EL (cell line): ENCODE results near the gene RDH16.
A peak's percentile ranks its signal among the peaks of the same experiment; 100 is the strongest.
"Not testable (repeated sequence)": the region's sequence is repeated elsewhere in the genome, so short reads cannot be mapped to it uniquely, and the experiment has no call there.

ENCODE experiments used
- DNase-seq: peaks from one replicate; pipeline ENCODE4 v3.0.0-alpha.2; 2016

RDH16 gene

DNA sequence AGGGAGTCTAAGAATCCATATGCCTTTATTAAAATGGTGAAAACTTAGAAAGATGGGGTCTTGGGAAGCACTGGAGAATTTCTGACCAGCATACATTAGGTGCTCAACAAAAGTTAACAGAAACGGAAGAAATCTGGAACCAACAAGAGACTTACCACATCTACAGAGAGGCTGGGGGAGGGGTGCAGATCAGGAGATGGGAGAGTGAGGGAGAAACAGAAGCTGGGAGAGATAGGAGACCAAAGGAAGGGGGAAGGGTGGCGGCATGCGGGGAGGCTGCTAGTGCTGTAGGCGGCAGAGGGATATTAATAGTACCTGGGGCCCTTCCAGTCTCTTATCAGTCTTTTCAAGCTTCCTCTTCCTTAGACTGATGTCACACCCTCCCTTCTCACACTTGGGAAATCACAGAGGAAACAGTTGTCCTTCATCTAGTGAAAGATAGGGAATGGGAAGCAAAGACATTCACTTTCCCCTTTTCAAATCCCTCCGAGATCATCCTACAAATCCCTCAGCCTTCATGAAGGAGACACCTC is 30.9 kb upstream of the RDH16 start:
- no peak for DNase-seq

DNA sequence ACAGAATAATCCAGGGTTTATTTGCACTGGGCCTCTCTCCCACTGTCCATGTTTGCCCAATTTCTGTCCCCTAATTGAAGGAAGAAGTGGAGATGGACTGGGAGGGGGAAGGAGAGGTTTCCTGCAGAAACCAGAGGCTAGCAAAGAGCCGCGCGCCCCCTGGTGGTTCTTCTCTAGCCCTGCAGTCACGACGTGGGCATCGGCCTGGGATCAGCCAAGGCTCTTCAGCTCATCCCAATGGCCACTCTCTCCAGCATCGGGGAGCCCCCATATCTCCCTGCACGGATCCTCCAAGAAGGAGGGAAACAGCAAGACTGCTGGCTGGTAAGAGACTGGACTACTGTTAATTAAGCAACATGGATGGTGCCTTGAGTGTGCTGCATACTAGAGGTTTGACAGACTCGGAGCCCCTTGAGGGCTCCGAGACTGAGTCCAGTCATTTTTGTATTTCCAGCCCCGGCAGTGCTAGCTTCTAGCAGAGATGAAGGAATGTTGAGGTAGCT is 30.2 kb upstream of the RDH16 start:
- DNase-seq: peak; percentile 75

DNA sequence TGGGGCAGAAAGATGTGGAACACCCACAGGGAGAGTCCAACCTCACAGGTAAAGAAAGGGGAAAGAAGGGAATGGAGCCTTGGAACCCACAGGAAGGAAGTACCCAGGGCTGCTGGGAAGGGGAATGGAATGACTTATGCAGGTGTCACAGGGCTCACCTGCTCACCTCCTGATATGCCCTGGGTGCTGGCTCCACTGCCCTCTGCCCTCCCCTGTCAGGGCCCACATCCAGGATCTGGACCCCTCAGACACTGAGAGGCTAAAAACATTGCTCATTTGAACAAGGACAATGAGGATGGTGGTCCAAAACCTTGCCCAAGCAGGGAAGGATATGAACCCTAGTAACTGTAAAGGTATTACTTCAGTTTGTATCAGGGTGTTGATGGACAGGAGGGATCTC is 29.6 kb upstream of the RDH16 start:
- no peak for DNase-seq

DNA sequence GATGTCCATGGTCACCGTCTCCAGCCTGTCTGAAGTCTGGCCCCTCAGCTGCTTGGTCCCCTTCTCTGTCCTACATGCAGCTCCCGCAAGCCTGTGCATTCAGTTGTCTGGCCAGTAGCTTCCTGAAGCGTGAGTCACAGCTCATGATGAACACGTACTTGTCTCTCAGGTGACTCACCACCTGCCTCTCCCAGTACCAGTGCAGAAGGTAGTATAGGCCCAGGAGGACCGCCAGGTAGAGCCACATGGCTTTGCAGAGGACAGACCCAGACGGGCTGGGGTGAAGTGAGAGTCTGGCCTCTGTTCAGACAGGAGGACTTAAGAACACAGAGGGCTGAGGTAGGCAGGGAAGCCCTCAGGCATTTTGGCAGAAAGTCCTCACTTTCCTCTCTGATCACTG is 28.3 kb upstream of the RDH16 start:
- DNase-seq: peak; percentile 54

DNA sequence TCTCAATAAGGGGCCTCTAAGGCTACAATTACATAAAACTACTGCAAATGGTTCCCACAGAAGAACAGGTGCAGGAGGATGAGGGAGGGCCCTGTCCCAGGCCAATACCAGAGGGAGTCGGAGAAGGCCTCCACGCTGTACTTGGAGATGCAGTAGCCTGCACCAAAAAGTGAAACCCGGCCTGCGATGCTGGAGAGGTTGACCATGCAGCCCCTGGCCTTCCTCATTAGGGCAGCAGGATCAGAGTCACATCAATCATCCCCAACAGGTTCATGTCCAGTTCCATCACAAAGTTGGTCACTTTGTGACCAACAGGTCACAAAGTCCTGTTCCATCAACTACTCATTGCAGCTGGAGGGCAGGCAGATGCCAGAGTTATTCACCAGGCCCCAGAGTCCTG is 26.0 kb upstream of the RDH16 start:
- no peak for DNase-seq

DNA sequence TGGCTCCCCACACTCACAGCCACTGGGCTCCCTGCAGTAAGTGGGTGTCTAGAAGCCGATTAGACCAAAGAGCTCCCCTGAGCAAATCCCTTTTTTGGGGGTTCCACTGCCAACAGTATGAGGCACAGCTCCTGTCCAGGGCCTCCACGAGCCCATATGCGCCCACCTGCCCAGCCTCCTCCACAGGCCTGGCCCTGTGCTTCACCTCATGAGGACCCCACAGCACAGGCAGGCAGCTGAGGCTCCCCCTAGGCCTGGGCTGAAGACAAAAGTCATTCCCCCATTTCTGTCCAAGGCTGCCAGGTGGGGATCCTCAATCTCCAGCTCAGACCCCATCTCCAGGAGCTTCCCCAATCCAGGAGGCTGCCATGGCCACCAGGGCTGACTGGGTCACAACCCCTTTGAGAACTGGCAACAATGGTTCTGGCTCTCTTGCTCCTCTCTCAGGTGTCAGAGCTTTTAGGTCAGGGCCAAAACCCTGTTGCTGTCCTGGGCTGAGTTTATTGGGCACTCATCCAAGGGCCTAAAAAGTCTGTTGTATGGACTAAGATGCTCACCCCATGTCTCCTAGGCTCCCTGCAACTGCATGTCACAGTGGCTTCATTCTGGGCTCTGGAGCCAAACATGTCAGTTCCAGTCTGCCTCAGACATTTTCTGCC is 25.3 kb upstream of the RDH16 start:
- not testable (repeated sequence) for DNase-seq

DNA sequence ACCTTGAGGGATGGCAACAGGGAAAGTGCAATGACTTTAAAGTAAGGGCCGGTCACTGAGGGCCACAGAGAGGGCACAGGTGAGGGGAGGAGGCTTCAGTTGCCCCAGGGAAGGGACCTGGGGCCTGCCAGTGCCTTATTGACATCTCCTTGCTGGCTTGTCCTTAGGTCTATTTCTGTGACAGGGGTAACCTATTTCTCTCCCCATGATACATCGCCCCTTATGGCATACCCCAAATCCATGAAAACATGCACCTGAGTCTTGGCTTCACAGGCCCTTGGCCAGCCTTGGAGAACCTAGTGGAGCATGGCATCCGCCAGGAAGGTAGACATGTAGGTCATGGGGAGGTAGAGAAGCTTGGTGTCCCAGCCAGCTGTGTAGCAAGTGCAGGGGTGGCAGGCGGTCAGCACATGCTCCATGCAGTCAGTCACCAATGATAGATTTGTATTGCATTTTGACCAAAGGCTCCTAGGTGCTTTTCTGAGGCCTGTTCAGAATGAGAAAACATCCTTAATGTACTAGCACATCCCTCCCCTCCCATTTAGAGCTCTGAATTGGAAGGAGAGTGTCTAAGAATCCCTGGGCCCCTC is 23.6 kb upstream of the RDH16 start:
- no peak for DNase-seq

DNA sequence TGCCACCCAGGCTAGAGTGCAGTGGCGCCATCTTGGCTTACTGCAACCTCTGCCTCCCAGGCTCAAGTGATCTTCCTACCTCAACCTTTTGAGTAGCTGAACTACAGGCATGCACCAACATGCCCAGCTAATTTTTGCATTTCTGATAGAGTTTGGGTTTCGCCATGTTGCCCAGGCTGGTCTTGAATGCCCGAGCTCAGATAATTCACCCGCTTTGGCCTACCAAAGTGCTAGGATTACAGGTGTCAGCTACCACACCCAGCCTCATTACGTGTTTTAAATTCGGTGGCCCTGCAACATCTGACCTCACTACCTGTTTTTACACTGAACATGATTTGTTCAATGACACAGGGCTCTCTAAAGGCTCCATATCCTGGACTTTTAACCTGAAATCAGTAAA is 22.9 kb upstream of the RDH16 start:
- no peak for DNase-seq

DNA sequence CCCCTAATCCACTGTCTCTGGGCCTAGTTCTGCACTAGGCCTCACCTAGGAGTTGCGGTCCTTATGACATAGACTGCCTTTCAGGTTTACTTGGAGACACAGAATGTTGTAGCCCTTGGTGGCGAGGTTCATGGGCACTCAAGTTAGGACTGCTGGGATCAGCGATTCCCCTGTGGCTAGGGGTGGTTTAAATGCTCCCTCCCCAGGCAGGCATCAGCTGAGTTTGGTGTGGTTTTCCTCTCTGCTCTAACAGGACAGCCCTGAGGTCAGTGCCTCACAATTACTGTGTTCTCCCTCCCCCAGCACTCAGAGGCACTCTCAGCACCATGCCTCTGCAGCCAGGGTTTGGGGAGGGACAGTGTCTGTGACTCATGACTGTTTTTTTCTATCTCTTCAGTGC is 22.2 kb upstream of the RDH16 start:
- no peak for DNase-seq

DNA sequence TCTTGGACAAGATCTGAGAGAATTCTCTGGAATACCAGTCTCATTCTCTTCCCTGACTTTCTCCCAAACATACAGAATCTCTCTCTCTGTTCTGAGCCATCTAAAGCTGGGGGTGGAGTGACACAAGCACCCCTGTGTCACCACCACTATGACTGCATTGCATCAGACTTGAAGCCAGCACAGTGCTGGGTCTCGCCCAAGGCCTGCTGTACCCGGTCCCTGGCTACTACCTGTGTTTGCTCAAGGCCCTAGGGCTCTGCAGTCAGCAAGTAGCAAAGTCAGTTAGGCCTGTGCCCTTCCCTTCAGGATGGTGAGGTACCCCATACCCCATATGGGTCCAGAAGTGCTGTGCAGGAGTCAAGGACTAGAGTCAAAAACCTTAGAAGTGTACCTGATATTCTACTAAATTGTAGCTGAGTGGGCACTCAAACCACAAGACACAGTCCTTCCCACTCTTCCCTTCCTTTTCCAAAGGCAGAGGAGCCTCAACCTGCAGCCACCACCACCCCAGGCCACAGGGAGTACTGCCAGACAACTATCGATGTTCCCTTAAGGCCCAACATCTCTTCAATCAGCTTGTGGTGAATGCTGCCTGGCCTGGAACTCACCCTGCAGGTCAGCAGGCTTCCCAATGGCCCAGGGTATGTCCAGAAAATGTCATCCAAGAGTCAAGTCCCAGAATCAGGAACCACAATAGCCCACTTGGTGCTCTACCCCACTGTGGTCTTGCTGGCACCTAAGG is 21.2 kb upstream of the RDH16 start:
- no peak for DNase-seq

DNA sequence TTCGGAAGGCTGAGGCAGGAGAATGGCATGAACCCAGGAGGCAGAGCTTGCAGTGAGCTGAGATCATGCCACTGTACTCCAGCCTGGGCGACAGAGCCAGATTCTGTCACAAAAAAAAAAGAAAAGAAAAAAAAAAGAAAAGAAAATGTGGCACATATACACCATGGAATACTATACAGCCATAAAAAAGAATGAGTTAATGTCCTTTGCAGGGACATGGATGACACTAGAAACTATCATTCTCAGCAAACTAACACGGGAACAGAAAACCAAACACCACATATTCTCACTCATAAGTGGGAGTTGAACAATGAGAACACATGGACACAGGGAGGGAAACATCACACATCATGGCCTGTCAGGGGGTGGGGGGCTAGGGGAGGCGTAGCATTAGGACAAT is 20.0 kb upstream of the RDH16 start:
- not testable (repeated sequence) for DNase-seq

DNA sequence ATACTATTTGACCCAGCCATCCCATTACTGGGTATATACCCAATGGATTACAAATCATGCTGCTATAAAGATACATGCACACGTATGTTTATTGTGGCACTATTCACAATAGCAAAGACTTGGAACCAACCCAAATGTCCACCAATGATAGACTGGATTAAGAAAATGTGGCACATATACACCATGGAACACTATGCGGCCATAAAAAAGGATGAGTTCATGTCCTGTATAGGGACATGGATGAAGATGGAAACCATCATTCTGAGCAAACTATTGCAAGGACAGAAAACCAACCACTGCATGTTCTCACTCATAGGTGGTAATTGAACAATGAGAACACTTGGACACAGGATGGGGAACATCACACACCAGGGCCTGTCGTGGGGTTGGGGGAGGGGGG is 16.8 kb upstream of the RDH16 start:
- DNase-seq: not testable (repeated sequence)

DNA sequence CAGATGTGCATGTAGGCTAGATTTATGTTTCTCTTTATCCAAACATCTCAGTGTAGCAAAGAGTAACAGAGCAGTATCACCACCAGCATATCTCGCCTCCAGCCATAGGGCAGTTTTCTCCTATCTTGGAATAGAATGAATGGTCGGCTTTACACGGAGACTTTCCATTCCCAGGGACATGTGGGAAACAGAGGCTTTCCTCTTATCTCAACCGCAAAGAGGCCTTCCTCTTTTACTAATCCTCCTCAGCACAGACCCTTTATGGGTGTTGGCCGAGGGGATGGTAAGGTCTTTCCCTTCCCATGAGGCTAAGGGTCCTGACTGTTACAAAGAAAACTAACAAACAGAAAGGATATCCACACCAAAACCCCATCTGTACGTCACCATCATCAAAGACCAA is 11.5 kb upstream of the RDH16 start:
- DNase-seq: not testable (repeated sequence)

DNA sequence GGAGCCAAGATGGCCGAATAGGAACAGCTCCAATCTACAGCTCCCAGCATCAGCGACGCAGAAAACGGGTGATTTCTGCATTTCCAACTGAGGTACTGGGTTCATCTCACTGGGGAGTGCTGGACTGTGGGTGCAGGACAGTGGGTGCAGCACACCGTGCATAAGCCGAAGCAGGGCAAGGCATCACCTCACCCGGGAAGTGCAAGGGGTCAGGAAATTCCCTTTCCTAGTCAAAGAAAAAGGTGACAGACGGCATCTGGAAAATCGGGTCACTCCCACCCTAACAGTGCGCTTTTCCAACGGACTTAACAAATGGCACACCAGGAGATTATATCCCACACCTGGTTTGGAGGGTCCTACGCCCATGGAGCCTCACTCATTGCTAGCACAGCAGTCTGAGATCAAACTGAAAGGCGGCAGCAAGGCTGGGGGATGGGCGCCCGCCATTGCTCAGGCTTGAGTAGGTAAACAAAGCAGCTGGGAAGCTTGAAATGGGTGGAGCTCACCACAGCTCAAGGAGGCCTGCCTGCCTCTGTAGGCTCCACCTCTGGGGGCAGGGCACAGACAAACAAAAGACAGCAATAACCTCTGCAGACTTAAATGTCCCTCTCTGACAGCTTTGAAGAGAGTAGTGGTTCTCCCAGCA is 8.7 kb upstream of the RDH16 start:
- not testable (repeated sequence) for DNase-seq

DNA sequence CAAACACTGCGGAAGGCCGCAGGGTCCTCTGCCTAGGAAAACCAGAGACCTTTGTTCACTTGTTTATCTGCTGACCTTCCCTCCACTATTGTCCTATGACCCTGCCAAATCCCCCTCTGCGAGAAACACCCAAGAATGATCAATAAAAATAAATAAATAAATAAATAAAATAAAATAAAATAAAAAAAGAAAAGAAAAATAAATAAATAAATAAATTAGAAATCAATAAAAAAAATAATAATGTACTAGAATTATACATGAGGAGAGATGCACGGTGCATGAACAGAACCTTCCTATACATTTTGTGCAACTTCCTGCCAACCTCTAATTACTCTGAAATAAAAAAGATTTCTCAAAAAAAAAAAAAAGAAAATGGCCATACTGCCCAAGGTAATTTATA is 7.7 kb upstream of the RDH16 start:
- DNase-seq: not testable (repeated sequence)

DNA sequence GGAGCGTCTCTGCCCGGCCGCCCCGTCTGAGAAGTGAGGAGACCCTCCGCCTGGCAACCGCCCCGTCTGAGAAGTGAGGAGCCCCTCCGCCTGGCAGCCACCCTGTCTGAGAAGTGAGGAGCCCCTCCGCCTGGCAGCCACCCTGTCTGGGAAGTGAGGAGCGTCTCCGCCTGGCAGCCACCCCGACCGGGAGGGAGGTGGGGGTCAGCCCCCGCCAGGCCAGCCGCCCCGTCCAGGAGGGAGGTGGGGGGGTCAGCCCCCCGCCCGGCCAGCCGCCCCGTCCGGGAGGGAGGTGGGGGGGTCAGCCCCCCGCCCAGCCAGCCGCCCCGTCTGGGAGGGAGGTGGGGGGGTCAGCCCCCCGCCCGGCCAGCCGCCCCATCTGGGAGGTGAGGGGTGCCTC is 6.1 kb upstream of the RDH16 start:
- DNase-seq: not testable (repeated sequence)

DNA sequence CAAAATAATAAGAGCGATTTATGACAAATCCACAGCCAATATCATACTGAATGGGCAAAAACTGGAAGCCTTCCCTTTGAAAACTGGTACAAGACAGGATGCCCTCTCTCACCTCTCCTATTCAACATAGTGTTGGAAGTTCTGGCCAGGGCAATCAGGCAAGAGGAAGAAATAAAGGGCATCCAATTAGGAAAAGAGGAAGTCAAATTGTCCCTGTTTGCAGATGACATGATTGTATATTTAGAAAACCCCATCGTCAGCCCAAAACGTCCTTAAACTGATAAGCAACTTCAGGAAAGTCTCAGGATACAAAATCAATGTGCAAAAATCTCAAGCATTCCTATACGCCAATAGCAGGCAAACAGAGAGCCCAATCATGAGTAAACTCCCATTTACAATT is 4.8 kb upstream of the RDH16 start:
- DNase-seq: not testable (repeated sequence)

DNA sequence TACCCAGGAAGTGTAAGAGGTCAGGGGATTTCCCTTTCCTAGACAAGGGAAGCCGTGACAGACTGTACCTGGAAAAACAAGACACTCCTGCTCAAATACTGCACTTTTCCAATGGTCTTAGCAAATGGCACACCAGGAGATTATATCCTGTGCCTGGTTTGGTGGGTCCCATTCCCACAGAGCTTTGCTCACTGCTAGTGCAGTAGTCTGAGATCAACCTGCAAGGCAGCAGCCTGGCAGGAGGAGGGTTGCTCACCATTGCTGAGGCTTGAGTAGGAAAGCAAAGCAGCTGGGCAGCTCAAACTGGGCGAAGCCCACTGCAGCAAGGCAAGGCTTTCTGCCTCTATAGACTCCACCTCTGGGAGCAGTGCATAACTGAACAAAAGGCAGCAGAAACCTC is 1.0 kb upstream of the RDH16 start:
- DNase-seq: no peak

DNA sequence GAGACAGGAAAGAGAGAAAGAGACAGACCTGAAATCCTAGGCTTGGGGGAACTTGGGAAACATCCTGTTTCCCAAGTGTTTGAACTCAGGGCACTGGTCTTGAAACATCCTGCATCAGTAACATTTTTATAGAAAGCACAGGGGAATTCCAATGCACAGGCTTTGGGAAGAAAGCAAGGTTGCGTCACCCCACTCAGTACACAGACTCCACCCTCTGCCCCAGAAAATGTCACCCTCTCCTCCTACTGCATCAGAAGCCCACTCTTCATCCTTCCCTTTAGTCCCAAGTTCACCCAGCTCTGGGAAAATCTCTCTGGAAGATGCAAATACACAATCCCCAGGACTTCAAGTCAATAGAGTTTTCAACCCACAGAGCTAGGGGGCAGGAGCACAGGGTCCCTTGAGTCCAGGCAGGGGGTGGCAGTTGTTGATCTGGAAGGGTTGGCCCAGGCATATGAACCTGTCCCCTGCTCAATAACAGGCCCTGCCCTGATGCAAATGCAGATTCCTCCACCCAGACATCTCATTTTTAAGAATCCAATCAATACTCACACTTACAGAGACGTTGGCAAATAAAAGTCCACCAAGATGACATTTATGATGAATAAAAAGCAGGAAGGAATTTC is 1.7 kb downstream of the RDH16 start:
- peak; percentile 25 for DNase-seq

DNA sequence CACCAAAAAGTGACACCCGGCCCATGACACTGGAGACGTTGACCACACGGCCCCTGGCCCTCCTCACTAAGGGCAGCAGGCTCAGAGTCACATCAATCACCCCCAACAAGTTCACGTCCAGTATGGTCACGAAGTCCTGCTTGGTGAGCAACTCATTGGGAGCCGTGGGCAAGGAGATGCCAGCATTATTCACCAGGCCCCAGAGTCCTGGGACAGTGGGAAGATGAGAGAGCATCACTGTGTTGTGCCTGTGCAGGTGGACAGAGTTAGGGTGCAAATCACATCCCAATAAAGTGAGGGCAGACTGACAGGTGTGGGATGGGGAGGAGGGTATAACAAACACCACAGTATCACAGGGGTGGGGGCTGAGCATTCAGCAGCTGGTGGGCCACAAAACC is 2.5 kb downstream of the RDH16 start:
- no peak for DNase-seq

DNA sequence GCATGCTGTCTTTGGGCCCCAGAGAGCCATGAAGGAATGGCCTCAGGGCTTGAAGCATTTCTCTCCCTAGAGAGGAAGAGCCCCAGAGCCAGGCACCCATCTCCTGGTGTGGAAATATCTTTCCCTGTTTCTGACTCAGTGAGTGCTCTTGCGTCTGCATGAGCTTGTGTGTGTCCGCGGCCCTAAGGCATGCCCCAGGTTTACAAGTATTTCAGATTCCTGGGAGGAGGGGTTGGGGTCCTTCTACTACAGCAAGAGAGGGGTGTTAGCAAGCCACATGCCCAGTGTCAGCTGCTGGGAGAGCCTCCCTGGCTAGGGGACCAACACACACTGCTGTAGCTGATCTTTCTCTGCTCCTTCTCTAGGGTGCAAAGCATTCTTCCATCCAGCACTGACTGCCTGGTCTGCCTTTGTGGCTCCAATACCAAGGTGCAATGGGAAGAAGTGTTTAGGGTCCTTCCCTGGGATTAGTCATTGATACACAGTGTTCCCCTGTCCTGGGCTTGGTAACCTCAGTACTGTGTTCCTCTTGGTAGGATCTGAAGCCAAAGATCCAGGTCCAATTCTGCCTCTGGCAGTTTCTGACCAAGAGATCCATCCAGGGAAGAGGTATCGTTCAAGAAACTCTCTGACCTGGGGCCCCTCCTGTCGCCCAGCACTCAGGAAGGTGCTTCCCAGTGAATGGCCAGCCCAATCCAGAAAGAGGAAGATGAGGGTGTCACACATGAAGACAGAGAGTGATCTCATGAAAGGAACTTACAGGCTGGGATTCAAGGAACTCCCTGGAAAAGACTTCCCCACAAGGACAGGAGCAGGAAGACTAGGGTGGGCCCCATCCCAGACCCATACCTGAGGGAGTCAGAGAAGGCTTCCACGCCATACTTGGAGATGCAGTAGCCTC is 3.1 kb downstream of the RDH16 start:
- DNase-seq: no peak

DNA sequence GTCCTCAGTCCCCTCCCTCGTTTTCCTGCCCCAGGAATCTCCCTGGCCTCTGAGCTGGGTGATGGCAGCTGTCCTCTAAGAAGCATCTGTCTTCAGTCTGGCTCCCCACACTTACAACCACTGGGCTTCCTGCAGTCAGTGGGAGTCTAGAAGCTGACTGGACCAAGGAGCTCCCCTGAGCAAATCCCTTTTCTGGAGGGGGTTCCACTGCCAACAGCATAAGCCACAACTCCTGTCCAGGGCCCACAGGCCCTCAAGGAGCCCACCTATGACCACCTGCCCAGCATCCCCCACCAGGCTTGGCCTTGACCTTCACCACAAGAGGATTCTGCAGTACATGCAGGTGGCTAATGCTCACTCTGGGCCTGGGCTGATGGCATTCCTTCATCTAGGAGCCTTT is 4.1 kb downstream of the RDH16 start:
- DNase-seq: no peak
